Adrenal gland (tissue), 5 donors: ENCODE results near the gene UBXN6.

ENCODE experiments used
- POLR2A ChIP-seq, 2 donors: fragments of 450-650 bp; IDR thresholded peaks; one replicate each; pipeline ENCODE4 v1.6.1; 2017; ENCODE audit warnings: antibody characterized with exemption in 2 of 2, mild to moderate bottlenecking in 2 of 2, moderate library complexity in 1 of 2
- TF ChIP-seq, protein P1 (sequence below), 6 experiments: fragments of 450-650 bp in 4 of 6; fragments of 200-600 bp in 2 of 6; sonication (generic) in 1 of 6; IDR thresholded peaks; 1 replicate in 5 of 6; 2 replicates in 1 of 6; pipeline versions ENCODE4 v1.5.1 to v1.8.0; 2016 to 2021; ENCODE audit warnings: antibody characterized with exemption in 6 of 6, mild to moderate bottlenecking in 2 of 6, moderate library complexity in 1 of 6
- donor health status: DM: no; HTN: no; CAD: no.

DNA sequence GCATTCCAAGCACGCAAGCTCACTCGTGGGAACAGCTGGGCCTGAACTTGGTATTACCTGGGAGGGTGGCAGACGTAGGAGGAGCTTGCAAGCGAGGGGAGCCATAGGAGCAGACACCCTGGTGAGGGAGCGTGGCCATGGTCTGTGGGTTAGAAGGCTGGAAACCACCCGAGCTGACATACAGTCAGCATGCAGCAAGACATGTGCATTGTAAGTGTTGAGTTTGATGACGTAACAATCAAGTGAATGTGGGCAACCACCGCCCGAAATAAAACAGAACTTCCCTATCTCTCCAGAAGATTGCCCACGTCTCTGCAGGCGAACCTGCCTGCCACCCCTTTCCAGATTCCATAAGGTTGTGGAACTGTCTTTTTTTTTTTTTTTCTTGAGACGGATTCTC is 26.8 kb downstream of the UBXN6 start:
- no peak for TF ChIP-seq POLR2A (IDR thresholded peaks at IDR 0.05)
- TF ChIP-seq, protein P1, sequence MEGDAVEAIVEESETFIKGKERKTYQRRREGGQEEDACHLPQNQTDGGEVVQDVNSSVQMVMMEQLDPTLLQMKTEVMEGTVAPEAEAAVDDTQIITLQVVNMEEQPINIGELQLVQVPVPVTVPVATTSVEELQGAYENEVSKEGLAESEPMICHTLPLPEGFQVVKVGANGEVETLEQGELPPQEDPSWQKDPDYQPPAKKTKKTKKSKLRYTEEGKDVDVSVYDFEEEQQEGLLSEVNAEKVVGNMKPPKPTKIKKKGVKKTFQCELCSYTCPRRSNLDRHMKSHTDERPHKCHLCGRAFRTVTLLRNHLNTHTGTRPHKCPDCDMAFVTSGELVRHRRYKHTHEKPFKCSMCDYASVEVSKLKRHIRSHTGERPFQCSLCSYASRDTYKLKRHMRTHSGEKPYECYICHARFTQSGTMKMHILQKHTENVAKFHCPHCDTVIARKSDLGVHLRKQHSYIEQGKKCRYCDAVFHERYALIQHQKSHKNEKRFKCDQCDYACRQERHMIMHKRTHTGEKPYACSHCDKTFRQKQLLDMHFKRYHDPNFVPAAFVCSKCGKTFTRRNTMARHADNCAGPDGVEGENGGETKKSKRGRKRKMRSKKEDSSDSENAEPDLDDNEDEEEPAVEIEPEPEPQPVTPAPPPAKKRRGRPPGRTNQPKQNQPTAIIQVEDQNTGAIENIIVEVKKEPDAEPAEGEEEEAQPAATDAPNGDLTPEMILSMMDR (IDR thresholded peaks at IDR 0.05), result no peak
